Temporal lobe (tissue), 1 donor: ENCODE results near the gene CARHSP1. TPM values are rescaled to one million over a fixed set of nuclear protein-coding genes. Genes with fewer than 3 reads are reported as not detected.

Experiments used
- total RNA-seq: library from RNA; depleted of rRNA; stranded (reverse); fragments of >200 nt; gene quantifications from one replicate; pipeline ENCODE4 v1.2.3, GENCODE V29; 2014

The CARHSP1 gene
- total RNA-seq, 1 donor from 2014 or later = 138 TPM

Other genes with a start within 250 kb of the CARHSP1 start
- 12.8 TPM for gene METTL22, start 247.3 kb downstream of the CARHSP1 start, total RNA-seq
- gene ABAT, start 194.4 kb downstream of the CARHSP1 start, total RNA-seq = 78.9 TPM
- gene TMEM186, start 71.4 kb downstream of the CARHSP1 start, total RNA-seq = 7.4 TPM
- gene PMM2, start 71.2 kb downstream of the CARHSP1 start, total RNA-seq = 7.6 TPM
- not detected for gene LITAFD, start 13.3 kb upstream of the CARHSP1 start, total RNA-seq
- 71.3 TPM for gene USP7, start 94.9 kb upstream of the CARHSP1 start, total RNA-seq
- 91.7 TPM for gene HAPSTR1, start 222.6 kb upstream of the CARHSP1 start, total RNA-seq